8988T (cell line): ENCODE data around the gene C4BPB.
A peak's percentile ranks its signal among the peaks of the same experiment; 100 is the strongest.

Source experiments
- DNase-seq: peaks from one replicate; pipeline ENCODE4 v3.0.0; 2011

Gene C4BPB

GRCh38 chr1:207060596-207060995 is 28.1 kb upstream of the C4BPB start:
- DNase-seq, result no peak

DNA sequence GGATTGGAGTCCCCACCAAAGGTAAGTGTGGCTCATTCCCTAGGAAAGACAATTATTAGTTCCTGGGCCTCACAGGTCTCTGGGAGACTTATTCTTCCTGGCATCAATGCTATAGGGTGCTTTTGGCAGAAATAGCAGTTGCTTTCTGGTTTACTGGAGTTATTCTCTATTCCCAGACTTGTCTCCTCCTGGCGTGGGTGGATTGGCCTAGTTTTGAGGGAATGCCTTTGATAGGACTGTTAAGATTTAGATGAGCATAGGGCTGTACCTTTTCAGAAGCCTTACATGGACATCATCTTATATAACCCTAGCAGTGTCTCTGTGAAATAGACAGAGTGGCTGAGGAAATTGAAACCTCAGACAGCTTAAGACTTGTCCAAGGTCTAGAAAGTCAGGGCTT is 26.6 kb upstream of the C4BPB start:
- DNase-seq, result no peak

- DNase-seq, result no peak
Measured at GRCh38 chr1:207063014-207063413, 25.6 kb upstream of the C4BPB start.

- no peak for DNase-seq
Measured at GRCh38 chr1:207064561-207064960, 24.1 kb upstream of the C4BPB start.

GRCh38 chr1:207067185-207067584 is 21.5 kb upstream of the C4BPB start:
- no peak for DNase-seq

GRCh38 chr1:207067665-207068064 is 21.0 kb upstream of the C4BPB start:
- no peak for DNase-seq

DNA sequence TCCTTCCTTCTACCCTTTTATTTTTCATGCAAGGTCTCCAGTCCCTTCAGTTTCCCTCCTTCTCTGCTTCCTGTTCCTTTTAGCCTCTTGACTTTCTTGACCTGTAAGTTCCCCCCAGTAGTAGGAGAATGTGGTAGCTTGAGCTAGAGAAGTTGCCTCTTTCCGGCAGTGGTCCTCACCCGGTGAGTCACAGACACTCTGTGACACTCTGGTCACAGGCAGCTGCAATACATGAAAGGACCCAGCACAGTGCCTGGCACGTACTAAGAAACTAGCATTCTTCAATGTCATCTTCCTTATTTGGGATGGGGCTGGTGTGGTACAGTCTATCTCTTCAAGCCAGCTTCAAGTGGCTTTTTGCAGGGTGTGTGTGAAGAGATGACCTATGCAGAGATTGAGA is 19.6 kb upstream of the C4BPB start:
- no peak for DNase-seq

DNA sequence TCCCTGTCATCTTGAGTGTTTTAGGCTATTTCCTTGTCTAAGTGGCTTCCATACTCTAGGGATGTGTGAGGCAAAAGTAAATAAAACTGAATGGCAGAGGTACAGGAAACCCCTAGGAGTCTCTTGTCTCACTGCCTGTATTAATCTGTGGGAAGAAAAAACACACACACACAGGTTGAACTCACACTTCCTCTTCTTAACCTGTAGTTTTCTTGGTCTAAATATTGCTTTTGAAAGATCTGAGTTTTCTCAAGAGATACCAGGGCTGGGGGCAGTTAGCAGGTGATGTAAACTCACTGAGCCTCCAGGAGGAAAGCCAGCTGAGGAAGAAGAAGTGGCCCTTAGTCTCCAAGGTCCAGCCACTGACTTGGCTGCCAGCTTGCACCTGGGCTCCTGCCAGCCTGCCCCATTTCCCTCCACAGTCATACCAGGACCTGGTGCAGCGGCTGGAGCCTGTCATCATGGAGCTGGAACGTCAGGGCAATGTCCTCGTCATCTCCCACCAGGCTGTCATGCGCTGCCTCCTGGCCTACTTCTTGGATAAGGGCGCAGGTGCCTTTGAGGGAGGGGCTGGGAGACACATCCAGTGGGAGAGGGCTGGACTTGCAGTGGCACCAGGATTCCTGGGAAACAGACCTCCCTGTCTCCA is 18.7 kb upstream of the C4BPB start:
- no peak for DNase-seq

DNA sequence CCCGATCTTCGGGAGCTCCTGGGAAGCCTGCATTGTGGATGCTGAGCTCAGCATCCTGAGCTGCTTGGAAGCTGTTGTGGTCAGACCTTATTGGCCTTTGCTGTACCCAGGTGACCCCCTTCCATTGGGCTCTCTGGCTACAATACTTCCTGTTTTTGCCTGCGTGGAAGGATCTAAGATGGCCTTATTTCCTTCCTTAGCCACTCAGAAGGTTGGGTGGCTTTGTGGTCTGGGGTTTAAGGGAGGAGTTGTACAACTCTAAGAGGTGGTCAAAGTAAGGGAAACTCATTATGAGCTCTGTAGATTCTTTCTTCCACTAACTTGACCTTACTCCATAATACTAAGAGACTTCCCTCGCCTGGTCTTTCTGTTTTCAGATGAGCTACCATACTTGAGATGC is 17.8 kb upstream of the C4BPB start:
- DNase-seq, result no peak

- no peak for DNase-seq
Measured at GRCh38 chr1:207071426-207071825, 17.2 kb upstream of the C4BPB start.

- no peak for DNase-seq
Measured at GRCh38 chr1:207072233-207072632, 16.4 kb upstream of the C4BPB start.

GRCh38 chr1:207073906-207074820 is 14.5 kb upstream of the C4BPB start:
- DNase-seq, result no peak

DNA sequence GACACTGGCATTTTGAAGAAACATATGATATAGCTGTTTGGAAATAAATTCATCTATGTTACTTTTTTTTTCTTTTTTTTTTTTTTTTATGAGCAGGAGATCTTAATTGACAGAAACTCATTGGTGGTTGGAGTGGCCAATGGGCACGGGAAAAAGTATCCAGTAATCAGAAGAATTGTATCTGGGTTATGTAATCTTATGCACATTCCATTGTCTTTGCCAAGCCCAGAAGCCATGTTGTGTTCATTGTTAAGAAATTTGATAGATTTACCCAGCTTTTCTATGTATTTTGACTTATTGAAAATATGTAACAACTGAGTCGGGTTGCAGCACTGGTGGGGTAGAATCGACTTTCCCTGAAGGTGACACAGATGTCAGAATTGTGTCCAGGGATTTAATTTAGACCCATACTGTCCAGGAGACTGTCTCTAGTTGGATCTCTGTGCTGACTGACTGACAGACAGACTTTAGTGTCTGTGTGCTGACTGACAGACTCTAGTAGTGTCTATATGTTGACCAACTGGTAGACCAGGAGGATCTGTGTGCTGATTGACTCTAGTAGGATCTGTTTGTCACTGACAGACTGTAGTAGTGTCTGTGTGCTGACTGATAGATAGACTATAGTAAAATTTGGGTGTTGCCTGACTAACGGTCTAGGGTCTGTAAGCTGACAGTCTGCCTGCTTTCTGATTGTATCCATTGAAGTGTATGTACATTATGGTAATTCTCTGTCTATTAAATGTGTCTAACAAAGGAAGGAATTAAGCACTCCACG is 12.3 kb upstream of the C4BPB start:
- no peak for DNase-seq

GRCh38 chr1:207077012-207077411 is 11.6 kb upstream of the C4BPB start:
- DNase-seq, result no peak

DNA sequence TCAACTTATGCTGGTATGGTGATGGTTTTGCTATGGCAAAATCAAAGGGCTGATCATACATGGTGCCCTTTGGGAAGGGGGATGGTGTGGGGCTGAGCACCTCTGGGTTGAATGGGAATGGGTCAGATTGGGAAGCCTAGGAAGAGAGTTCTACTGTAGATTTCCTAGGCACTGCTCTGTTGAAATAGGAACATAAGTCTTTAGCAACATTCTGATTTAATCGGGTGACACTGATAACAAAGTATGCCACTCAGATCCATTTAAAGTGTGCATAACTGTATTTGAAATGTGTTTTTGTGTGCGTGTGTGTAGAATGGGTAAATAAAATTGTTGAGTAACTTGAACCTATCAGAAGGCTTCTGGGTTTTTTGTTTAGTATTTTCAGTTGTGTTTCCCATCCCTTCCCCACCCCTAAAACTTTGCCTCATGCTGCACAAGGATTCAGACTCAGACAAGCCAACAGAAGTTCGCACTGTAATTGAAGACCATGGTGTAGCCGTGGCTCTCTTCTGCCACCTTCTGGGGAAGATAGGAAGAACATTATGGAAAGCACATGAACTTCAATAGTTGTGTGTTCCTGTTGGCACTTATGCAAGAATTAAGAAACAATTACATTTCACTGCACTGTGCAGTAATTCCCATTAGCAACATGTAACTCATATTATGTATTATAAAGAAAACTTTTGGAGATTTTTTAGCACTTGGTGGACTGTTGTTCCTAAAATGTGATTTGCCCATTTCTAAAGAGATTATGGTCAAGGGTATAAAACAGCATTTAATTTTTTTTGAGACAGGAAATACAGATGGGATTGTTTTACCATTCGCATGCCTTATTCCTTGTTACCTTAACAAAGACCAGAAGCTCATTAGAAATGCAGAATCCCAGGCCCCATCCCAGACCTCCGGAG is 10.9 kb upstream of the C4BPB start:
- no peak for DNase-seq

DNA sequence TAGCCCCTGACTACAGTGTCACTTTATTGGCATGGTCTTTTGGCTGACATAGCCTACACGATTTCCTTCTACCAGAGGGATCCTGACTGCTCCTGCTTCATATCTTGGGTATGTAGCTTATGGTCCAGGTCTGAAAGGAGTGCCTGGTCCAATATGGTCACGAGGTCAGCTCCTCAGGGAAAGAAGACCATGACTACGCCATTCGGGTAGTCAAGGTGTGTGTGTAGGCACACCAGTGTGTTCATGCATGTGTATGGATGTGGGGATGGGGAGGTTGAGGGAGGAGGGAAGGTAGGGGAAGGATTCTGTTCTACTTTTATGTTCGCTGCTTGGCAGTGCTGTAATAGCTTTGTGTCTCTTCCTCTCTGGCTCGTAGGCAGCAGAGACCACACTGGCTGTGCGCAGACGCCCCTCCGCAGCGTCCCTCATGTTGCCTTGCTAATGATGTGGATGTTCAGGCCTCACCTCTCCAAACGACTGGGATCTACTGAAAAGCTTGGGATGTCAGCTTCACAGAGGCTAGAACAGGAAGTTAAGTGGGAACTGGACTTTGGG is 10.0 kb upstream of the C4BPB start:
- no peak for DNase-seq

DNA sequence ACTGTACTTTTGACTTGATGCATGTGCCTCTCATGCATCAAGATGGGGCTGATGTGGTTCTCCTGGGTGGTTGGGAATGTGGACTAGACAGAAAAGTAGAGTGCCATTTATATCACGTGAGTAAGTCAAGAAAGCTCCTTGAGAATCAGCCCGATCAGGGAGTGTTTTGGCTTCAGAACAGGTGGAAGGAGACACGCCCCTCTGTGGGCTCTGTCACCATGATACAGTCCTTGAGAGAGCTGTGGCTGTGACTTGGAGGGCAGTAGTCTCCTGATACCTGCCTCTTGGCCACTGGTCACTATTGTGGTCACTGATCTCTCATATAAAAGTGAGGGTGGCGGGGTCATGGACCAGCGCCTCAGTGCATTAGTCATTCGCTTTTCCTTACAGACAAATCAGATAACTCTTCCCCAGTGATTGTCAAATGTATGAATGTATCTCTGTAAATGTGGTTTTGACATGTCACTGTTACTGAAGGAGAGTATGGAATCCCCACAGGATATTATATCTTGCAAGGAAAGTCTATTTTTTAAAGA is 8.9 kb upstream of the C4BPB start:
- no peak for DNase-seq

DNA sequence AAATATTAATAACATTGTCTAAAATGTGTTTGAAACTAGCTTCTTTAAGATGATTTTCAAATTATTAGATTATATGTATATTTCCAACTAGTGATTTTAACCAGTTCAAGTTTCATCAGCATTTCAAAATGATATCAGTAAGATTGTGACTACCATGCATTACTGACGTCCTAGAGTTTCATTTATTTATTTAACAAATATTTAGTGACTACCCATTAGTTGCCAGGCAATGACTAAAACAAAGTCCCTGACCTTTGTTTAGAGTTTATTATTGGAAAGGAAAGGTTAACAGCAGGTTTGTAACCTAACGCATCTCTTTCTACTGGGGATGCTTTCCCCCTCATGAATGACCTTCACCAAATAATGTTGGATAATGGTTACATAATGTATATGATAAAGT is 7.6 kb upstream of the C4BPB start:
- no peak for DNase-seq

DNA sequence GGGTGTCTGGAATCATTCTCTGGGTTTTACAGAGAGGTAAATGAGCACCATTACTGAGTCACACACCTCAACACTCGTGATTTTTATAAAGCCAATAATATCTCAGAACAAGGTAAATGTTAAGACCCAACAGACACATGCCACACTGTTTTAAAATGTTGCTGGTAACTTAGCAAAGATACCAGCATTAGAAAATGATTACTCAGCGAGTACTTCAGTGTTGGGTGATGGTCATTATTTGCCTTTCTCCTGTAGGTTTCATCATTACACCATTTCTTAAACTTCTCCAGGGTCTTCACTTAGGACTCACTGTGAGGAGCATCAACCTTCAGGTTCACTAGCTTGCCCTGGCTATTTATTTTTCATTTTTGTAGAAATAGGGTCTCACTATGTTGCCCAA is 6.9 kb upstream of the C4BPB start:
- no peak for DNase-seq

- DNase-seq, result no peak
Measured at GRCh38 chr1:207084232-207084631, 4.4 kb upstream of the C4BPB start.

- DNase-seq, result peak; percentile 18
Measured at GRCh38 chr1:207084701-207085180, 3.9 kb upstream of the C4BPB start.

DNA sequence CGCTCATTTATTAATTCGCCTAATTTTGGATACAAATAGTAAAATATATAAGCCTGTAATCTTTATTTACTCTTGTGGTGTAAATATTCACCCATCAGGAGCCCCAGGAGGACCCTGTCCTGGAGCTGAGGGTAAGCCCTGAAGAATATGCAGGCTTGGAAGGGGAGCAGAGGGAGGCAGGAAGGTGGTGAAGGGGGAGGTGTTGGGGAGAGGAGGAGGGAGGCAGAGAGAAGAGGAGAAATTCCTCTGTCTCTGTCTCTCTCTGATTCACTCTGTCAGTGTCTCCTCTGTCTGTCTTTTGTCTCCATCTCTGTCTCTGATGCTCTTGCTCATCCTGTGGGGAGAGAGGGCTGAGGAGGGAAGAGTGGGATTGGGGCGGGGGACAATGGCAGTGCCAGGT is 2.8 kb upstream of the C4BPB start:
- DNase-seq, result no peak
